Activated CD8-positive, alpha-beta T cell treated with anti-CD3 and anti-CD28 coated beads, Interleukin-2, amount 10 ng/mL, durations not matched to agents 7 days and 5 days (primary cell): ENCODE measurements around the gene MAGI1. TPM values are rescaled to one million over a fixed set of nuclear protein-coding genes. Genes with fewer than 3 reads are reported as not detected.
"Not testable (repeated sequence)": the region's sequence is repeated elsewhere in the genome, so short reads cannot be mapped to it uniquely, and the experiment has no call there.

Source experiments
- ATAC-seq: fragments of 150-1000 bp; cut with Tn5 transposase; one replicate; pipeline ENCODE4 v1.10.0; 2021; ENCODE audit warnings: moderate library complexity
- CTCF ChIA-PET: fragments of 350-600 bp; sonication (Branson Sonifier 250); formaldehyde crosslinking; loops from one replicate; lab custom pipeline; 2021; ENCODE audit warnings: antibody characterized with exemption; lab: Charles Lee
- POLR2A ChIA-PET: fragments of 350-600 bp; sonication (Branson Sonifier 250); formaldehyde crosslinking; loops from one replicate; lab custom pipeline; 2021; ENCODE audit warnings: antibody characterized with exemption; lab: Charles Lee
- DNase-seq: peaks from one replicate; pipeline ENCODE4 v3.0.0-alpha.2; 2020
- H3K27ac Mint-ChIP-seq: one replicate; pipeline ENCODE4 v1.8.0; 2021; ENCODE audit warnings: mild to moderate bottlenecking, mixed read lengths
- H3K27me3 Mint-ChIP-seq: one replicate; pipeline ENCODE4 v1.8.0; 2021; ENCODE audit warnings: low read depth, mixed read lengths
- H3K36me3 Mint-ChIP-seq: one replicate; pipeline ENCODE4 v1.8.0; 2021; ENCODE audit warnings: low read depth, mixed read lengths
- H3K4me1 Mint-ChIP-seq: one replicate; pipeline ENCODE4 v1.8.0; 2021; ENCODE audit warnings: low read depth, mixed read lengths
- H3K4me3 Mint-ChIP-seq: one replicate; pipeline ENCODE4 v1.8.0; 2021; ENCODE audit warnings: mild to moderate bottlenecking, mixed read lengths
- H3K9me3 Mint-ChIP-seq: one replicate; pipeline ENCODE4 v1.8.0; 2022; ENCODE audit warnings: mixed read lengths; ENCODE audit not compliant: insufficient read depth
- total RNA-seq, 2 experiments: library from RNA; stranded (reverse); gene quantifications; one replicate each; pipeline ENCODE4 v1.2.3, GENCODE V29; 2021

MAGI1 gene
- total RNA-seq, 2 experiments from 2014 or later = not detected

GRCh38 chr3:66055289-66055688 lies 16.6 kb upstream of the MAGI1 start:
- no peak overlapping the region for H3K4me3 Mint-ChIP-seq
- ATAC-seq (no peak), DNase-seq (no peak)
- ChIA-PET CTCF (no interaction called here), POLR2A (no interaction called here)
- no peak overlapping the region for H3K27ac Mint-ChIP-seq
- no peaks in the 10 kb centered on the region for H3K36me3 Mint-ChIP-seq
- H3K27me3 Mint-ChIP-seq = no peaks in the 10 kb centered on the region
- H3K9me3 Mint-ChIP-seq = no peaks in the 10 kb centered on the region
- H3K4me1 Mint-ChIP-seq = no peaks in the 10 kb centered on the region

GRCh38 chr3:66053550-66054094 lies 14.9 kb upstream of the MAGI1 start:
- ATAC-seq = no peak

GRCh38 chr3:66052721-66053549 lies 14.2 kb upstream of the MAGI1 start:
- no peak overlapping the region for H3K27ac Mint-ChIP-seq
- H3K9me3 Mint-ChIP-seq = no peaks in the 10 kb centered on the region
- DNase-seq (no peak), ATAC-seq (no peak)
- no peak overlapping the region for H3K4me3 Mint-ChIP-seq
- no peaks in the 10 kb centered on the region for H3K4me1 Mint-ChIP-seq
- CTCF ChIA-PET = no interaction called here
- H3K36me3 Mint-ChIP-seq = no peaks in the 10 kb centered on the region
- POLR2A ChIA-PET = no interaction called here
- H3K27me3 Mint-ChIP-seq = no peaks in the 10 kb centered on the region

More at GRCh38 chr3:66053550-66054094, 14.9 kb upstream of the MAGI1 start:
- no peak for DNase-seq
- Mint-ChIP-seq H3K27me3 (no peaks in the 10 kb centered on the region), H3K36me3 (no peaks in the 10 kb centered on the region), H3K4me3 (no peak overlapping the region), H3K4me1 (no peaks in the 10 kb centered on the region), H3K27ac (no peak overlapping the region), H3K9me3 (no peaks in the 10 kb centered on the region)
- ChIA-PET CTCF (no interaction called here), POLR2A (no interaction called here)

- Mint-ChIP-seq H3K36me3 (no peaks in the 10 kb centered on the region), H3K4me3 (no peak overlapping the region), H3K27me3 (no peaks in the 10 kb centered on the region), H3K27ac (no peak overlapping the region), H3K4me1 (no peaks in the 10 kb centered on the region), H3K9me3 (no peaks in the 10 kb centered on the region)
- ChIA-PET CTCF (no interaction called here), POLR2A (no interaction called here)
- DNase-seq = no peak
- no peak for ATAC-seq
These were observed 12.1 kb upstream of the MAGI1 start for GRCh38 chr3:66050821-66051220.

- H3K27ac Mint-ChIP-seq = no peak overlapping the region
- CTCF ChIA-PET = no interaction called here
- H3K4me1 Mint-ChIP-seq = no peaks in the 10 kb centered on the region
- H3K36me3 Mint-ChIP-seq = no peaks in the 10 kb centered on the region
- no peaks in the 10 kb centered on the region for H3K27me3 Mint-ChIP-seq
- POLR2A ChIA-PET = no interaction called here
- no peak overlapping the region for H3K4me3 Mint-ChIP-seq
- no peak for DNase-seq
- no peaks in the 10 kb centered on the region for H3K9me3 Mint-ChIP-seq
- no peak for ATAC-seq
These were observed 9.3 kb upstream of the MAGI1 start for GRCh38 chr3:66048051-66048395.

GRCh38 chr3:66047311-66048050 lies 8.8 kb upstream of the MAGI1 start:
- POLR2A ChIA-PET = no interaction called here
- H3K4me1 Mint-ChIP-seq = no peaks in the 10 kb centered on the region
- H3K27me3 Mint-ChIP-seq = no peaks in the 10 kb centered on the region
- no peaks in the 10 kb centered on the region for H3K36me3 Mint-ChIP-seq
- no peaks in the 10 kb centered on the region for H3K9me3 Mint-ChIP-seq
- no peak overlapping the region for H3K27ac Mint-ChIP-seq
- CTCF ChIA-PET = no interaction called here
- no peak overlapping the region for H3K4me3 Mint-ChIP-seq
- ATAC-seq (no peak), DNase-seq (no peak)

- H3K27me3 Mint-ChIP-seq, POLR2A ChIA-PET, CTCF ChIA-PET, H3K36me3 Mint-ChIP-seq, DNase-seq, H3K4me1 Mint-ChIP-seq, ATAC-seq, H3K9me3 Mint-ChIP-seq, H3K4me3 Mint-ChIP-seq, H3K27ac Mint-ChIP-seq: not testable (repeated sequence)
These were observed 7.6 kb upstream of the MAGI1 start for GRCh38 chr3:66046321-66046720.

GRCh38 chr3:66041828-66042227 lies 3.1 kb upstream of the MAGI1 start:
- Mint-ChIP-seq H3K36me3 (no peaks in the 10 kb centered on the region), H3K27ac (no peak overlapping the region), H3K9me3 (no peaks in the 10 kb centered on the region), H3K27me3 (peaks cover 42% of the 10 kb centered on the region), H3K4me1 (peaks cover 11% of the 10 kb centered on the region), H3K4me3 (no peak overlapping the region)
- DNase-seq (no peak), ATAC-seq (no peak)
- ChIA-PET CTCF (no interaction called here), POLR2A (no interaction called here)

GRCh38 chr3:66041116-66041515 lies 2.4 kb upstream of the MAGI1 start:
- peaks cover 45% of the 10 kb centered on the region for H3K27me3 Mint-ChIP-seq
- H3K9me3 Mint-ChIP-seq = no peaks in the 10 kb centered on the region
- CTCF ChIA-PET = no interaction called here
- H3K4me3 Mint-ChIP-seq = no peak overlapping the region
- DNase-seq (no peak), ATAC-seq (no peak)
- no peaks in the 10 kb centered on the region for H3K36me3 Mint-ChIP-seq
- peaks cover 11% of the 10 kb centered on the region for H3K4me1 Mint-ChIP-seq
- POLR2A ChIA-PET = no interaction called here
- no peak overlapping the region for H3K27ac Mint-ChIP-seq

GRCh38 chr3:66039590-66039887 lies 821 bp upstream of the MAGI1 start:
- POLR2A ChIA-PET = no interaction called here
- no peak for DNase-seq
- Mint-ChIP-seq H3K9me3 (no peaks in the 10 kb centered on the region), H3K4me3 (peak overlapping the region; percentile 42), H3K27ac (no peak overlapping the region), H3K27me3 (peaks cover 56% of the 10 kb centered on the region), H3K36me3 (no peaks in the 10 kb centered on the region), H3K4me1 (peaks cover 11% of the 10 kb centered on the region)
- CTCF ChIA-PET = no interaction called here
- no peak for ATAC-seq

- CTCF ChIA-PET = no interaction called here
- Mint-ChIP-seq H3K36me3 (no peaks in the 10 kb centered on the region), H3K27ac (no peak overlapping the region), H3K4me1 (peaks cover 11% of the 10 kb centered on the region), H3K27me3 (peaks cover 56% of the 10 kb centered on the region), H3K9me3 (no peaks in the 10 kb centered on the region), H3K4me3 (peak overlapping the region; percentile 77)
- POLR2A ChIA-PET = no interaction called here
- DNase-seq = no peak
- ATAC-seq = peak; percentile 53
These were observed 363 bp downstream of the MAGI1 start for GRCh38 chr3:66038384-66038725.

- POLR2A ChIA-PET = no interaction called here
- CTCF ChIA-PET = no interaction called here
- Mint-ChIP-seq H3K36me3 (no peaks in the 10 kb centered on the region), H3K27ac (no peak overlapping the region), H3K9me3 (no peaks in the 10 kb centered on the region), H3K27me3 (peaks cover 56% of the 10 kb centered on the region), H3K4me1 (peaks cover 11% of the 10 kb centered on the region), H3K4me3 (peak overlapping the region; percentile 77)
- ATAC-seq = peak; percentile 40
- DNase-seq = no peak
These were observed 740 bp downstream of the MAGI1 start for GRCh38 chr3:66037986-66038369.
